Measurements from ENCODE around the gene VPS29.
"Not testable (repeated sequence)": the region's sequence is repeated elsewhere in the genome, so short reads cannot be mapped to it uniquely, and the experiment has no call there.

The VPS29 gene

GRCh38 chr12:110520876-110521712 lies 19.2 kb upstream of the VPS29 start:
- DNase-seq, result peak; percentile 40

- not testable (repeated sequence) for DNase-seq
These were observed 16.1 kb upstream of the VPS29 start for GRCh38 chr12:110518014-110518413.

GRCh38 chr12:110516995-110517394 lies 15.1 kb upstream of the VPS29 start:
- DNase-seq, result no peak

- no peak for DNase-seq
These were observed 12.5 kb upstream of the VPS29 start for GRCh38 chr12:110514363-110514762.

- no peak for DNase-seq
These were observed 11.9 kb upstream of the VPS29 start for GRCh38 chr12:110513842-110514241.

- DNase-seq, result no peak
These were observed 6.2 kb upstream of the VPS29 start for GRCh38 chr12:110508071-110508586.

- DNase-seq, result no peak
These were observed 3.4 kb upstream of the VPS29 start for GRCh38 chr12:110505332-110505731.

GRCh38 chr12:110503432-110503831 lies 1.5 kb upstream of the VPS29 start:
- no peak for DNase-seq

GRCh38 chr12:110501399-110501751 lies 536 bp downstream of the VPS29 start:
- DNase-seq, result peak; percentile 32

GRCh38 chr12:110498984-110499706 lies 2.8 kb downstream of the VPS29 start:
- DNase-seq, result no peak

GRCh38 chr12:110475426-110475825 lies 26.5 kb downstream of the VPS29 start:
- DNase-seq, result no peak

GRCh38 chr12:110468214-110469048 lies 33.5 kb downstream of the VPS29 start, which contains the start of the genes FAM216A and GPN3:
FAM216A (plus strand) TSS chr12:110468845; CDS start chr12:110468876, 31 bp downstream.
GPN3 (minus strand) TSS chr12:110468257; CDS start chr12:110468203, 54 bp downstream.
- DNase-seq, result peak; percentile 96

GRCh38 chr12:110467847-110468213 lies 34.1 kb downstream of the VPS29 start:
- DNase-seq, result no peak

- DNase-seq, result no peak
These were observed 35.1 kb downstream of the VPS29 start for GRCh38 chr12:110466791-110467190.

- not testable (repeated sequence) for DNase-seq
These were observed 36.1 kb downstream of the VPS29 start for GRCh38 chr12:110465765-110466164.

- no peak for DNase-seq
These were observed 36.9 kb downstream of the VPS29 start for GRCh38 chr12:110465024-110465423.

GRCh38 chr12:110461189-110461588 lies 40.7 kb downstream of the VPS29 start:
- DNase-seq, result not testable (repeated sequence)

GRCh38 chr12:110458756-110459155 lies 43.2 kb downstream of the VPS29 start:
- DNase-seq, result no peak

GRCh38 chr12:110453569-110454296 lies 48.2 kb downstream of the VPS29 start:
- DNase-seq, result no peak

- no peak for DNase-seq
These were observed 50.6 kb downstream of the VPS29 start for GRCh38 chr12:110451263-110451662.

- peak; percentile 96 for DNase-seq
These were observed 52.0 kb downstream of the VPS29 start, which contains the start of gene ARPC3 for GRCh38 chr12:110449799-110450497. ARPC3 (minus strand) TSS chr12:110450337; CDS start chr12:110450260, 77 bp downstream.
